OCI-LY7 (cell line): Measurements from ENCODE around the gene MLST8.

Experiments
- EZH2phosphoT487 ChIP-seq: fragments of 200-600 bp; sonication (generic); IDR thresholded peaks from 2 replicates; pipeline ENCODE4 v1.6.1; 2018; ENCODE audit warnings: low read depth, borderline replicate concordance, mild to moderate bottlenecking, mixed run types, antibody characterized with exemption, low read length, moderate library complexity, mixed read lengths
- TF ChIP-seq, protein P1 (sequence below): fragments of 200-600 bp; sonication (generic); conservative IDR thresholded peaks from 2 replicates; pipeline ENCODE4 v1.5.1; 2014; ENCODE audit warnings: mild to moderate bottlenecking, antibody characterized with exemption, low read length, moderate library complexity, mixed read lengths

DNA sequence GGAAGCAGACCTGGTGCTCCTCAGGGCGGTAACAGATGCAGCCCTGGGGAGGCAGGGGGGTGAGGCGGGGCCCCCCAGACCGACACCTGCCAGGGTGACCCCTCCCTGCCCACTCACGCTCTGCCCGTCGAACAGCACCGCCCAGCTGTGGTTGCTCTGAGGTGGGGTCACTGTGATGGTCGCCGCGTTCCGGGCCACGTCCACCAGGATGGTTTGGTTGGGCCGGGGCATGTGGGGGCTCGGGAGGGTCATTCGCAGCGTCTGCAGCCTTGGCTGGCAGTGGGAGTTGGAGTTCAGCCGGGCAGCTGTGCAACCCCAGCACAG lies 4.7 kb downstream of the MLST8 start:
- TF ChIP-seq, protein P1, sequence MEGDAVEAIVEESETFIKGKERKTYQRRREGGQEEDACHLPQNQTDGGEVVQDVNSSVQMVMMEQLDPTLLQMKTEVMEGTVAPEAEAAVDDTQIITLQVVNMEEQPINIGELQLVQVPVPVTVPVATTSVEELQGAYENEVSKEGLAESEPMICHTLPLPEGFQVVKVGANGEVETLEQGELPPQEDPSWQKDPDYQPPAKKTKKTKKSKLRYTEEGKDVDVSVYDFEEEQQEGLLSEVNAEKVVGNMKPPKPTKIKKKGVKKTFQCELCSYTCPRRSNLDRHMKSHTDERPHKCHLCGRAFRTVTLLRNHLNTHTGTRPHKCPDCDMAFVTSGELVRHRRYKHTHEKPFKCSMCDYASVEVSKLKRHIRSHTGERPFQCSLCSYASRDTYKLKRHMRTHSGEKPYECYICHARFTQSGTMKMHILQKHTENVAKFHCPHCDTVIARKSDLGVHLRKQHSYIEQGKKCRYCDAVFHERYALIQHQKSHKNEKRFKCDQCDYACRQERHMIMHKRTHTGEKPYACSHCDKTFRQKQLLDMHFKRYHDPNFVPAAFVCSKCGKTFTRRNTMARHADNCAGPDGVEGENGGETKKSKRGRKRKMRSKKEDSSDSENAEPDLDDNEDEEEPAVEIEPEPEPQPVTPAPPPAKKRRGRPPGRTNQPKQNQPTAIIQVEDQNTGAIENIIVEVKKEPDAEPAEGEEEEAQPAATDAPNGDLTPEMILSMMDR = no peak
- no peak for TF ChIP-seq EZH2phosphoT487
